ENCODE measurements around the gene DPH2. TPM values are rescaled to one million over a fixed set of nuclear protein-coding genes. Genes with fewer than 3 reads are reported as not detected.

Gene DPH2
- polyA plus RNA-seq, 2 of the 4 experiments (the other 2 are of a cell fraction) = 38.8 to 41.7 TPM

GRCh38 chr1:44012941-44013609 lies 43.3 kb downstream of the DPH2 start:
- ATAC-seq (no peak), DNase-seq (ENCODE audit: low read depth in 1 of 2, low spot score in 1 of 2) (no peak), FAIRE-seq (no peak)
- Histone ChIP-seq H3K4me3 (no peak overlapping the region), H3K4me1 (0 out of 3 replicates have a peak, but pooled peaks cover 3% of the 10 kb centered on the region), H3K9me3 (no peaks in the 10 kb centered on the region), H3K27ac (no peak overlapping the region), H3K4me2 (no peak overlapping the region)
- POLR2A ChIA-PET = no interaction called here
- CTCF ChIA-PET = interaction anchor here (3.2 to 25.3 kb wide), 2 partner anchors 11 to 35 kb away, joined by 15 to 412 read pairs; no protein-coding TSS in a partner anchor
- 94% methylated on average over 6 of the region's 13 CpGs for WGBS (ENCODE audit: missing lambda C conversion rate)
- no peak for TF ChIP-seq ESRRA (IDR thresholded peaks at IDR 0.05; ENCODE audit: borderline replicate concordance, low read length)
- no peak for TF ChIP-seq CTCF (IDR thresholded peaks at IDR 0.05)
- TF ChIP-seq MAFK (IDR thresholded peaks at IDR 0.05; ENCODE audit: partially characterized antibody) = no peak
- TF ChIP-seq HMGXB4 (CRISPR knock-in tag; IDR thresholded peaks at IDR 0.05; ENCODE audit: borderline replicate concordance) = no peak
- no peak for TF ChIP-seq HOXB13 (CRISPR knock-in tag; IDR thresholded peaks at IDR 0.05; ENCODE audit: low read depth)
- no peak for TF ChIP-seq JUN (IDR thresholded peaks at IDR 0.05)
- TF ChIP-seq ATOH8 (CRISPR knock-in tag; IDR thresholded peaks at IDR 0.05; ENCODE audit: low read depth) = no peak
- TF ChIP-seq HOXA7 (CRISPR knock-in tag; IDR thresholded peaks at IDR 0.05) = no peak
- no peak for TF ChIP-seq POLR2AphosphoS2 (conservative IDR thresholded peaks at IDR 0.05; ENCODE audit: low read length)
- TF ChIP-seq RAD21 (conservative IDR thresholded peaks at IDR 0.05 in 1 of 2, IDR thresholded peaks at IDR 0.05 in 1 of 2) = no peak
- no peak for TF ChIP-seq EP300 (IDR thresholded peaks at IDR 0.05)

- CTCF ChIA-PET = interaction anchor here (1.1 to 25.3 kb wide), 4 partner anchors 12 to 34 kb away, joined by 4 to 412 read pairs (median 32); no protein-coding TSS in a partner anchor
- H3K4me1 ChIP-seq = 0 out of 3 replicates have a peak, but pooled peaks cover 3% of the 10 kb centered on the region
- TF ChIP-seq SREBF2 (IDR thresholded peaks at IDR 0.05) = no peak
- no peak for TF ChIP-seq ZC3H11A (IDR thresholded peaks at IDR 0.05)
- no peak for TF ChIP-seq FOSL2 (IDR thresholded peaks at IDR 0.05)
- no peak for TF ChIP-seq FOSL2 (CRISPR knock-in tag; IDR thresholded peaks at IDR 0.05)
- no peak for TF ChIP-seq HES2 (IDR thresholded peaks at IDR 0.05)
- TF ChIP-seq POLR2AphosphoS2 (conservative IDR thresholded peaks at IDR 0.05; ENCODE audit: low read length) = no peak
- no peak for TF ChIP-seq ZNF302 (CRISPR knock-in tag; IDR thresholded peaks at IDR 0.05)
- no peak for TF ChIP-seq HOXB13 (CRISPR knock-in tag; IDR thresholded peaks at IDR 0.05; ENCODE audit: low read depth)
- no peak for TF ChIP-seq RNF2 (IDR thresholded peaks at IDR 0.05; ENCODE audit: borderline replicate concordance, low read depth)
- no peak for TF ChIP-seq MAX (IDR thresholded peaks at IDR 0.05)
- no peak for TF ChIP-seq TP53 (CRISPR knock-in tag; IDR thresholded peaks at IDR 0.05)
- TF ChIP-seq CHD2 (IDR thresholded peaks at IDR 0.05; ENCODE audit: low read length, partially characterized antibody) = no peak
- TF ChIP-seq KDM1A (IDR thresholded peaks at IDR 0.05; ENCODE audit: low read depth) = no peak
- no peak for TF ChIP-seq ELK1 (IDR thresholded peaks at IDR 0.05; ENCODE audit: low read depth, low read length)
- TF ChIP-seq CHD4 (IDR thresholded peaks at IDR 0.05; ENCODE audit: borderline replicate concordance) = no peak
- TF ChIP-seq EHF (CRISPR knock-in tag; IDR thresholded peaks at IDR 0.05) = no peak
- no peak for TF ChIP-seq RARB (CRISPR knock-in tag; IDR thresholded peaks at IDR 0.05)
- no peak for TF ChIP-seq NPAS2 (CRISPR knock-in tag; IDR thresholded peaks at IDR 0.05; ENCODE audit: borderline replicate concordance)
- no peak for TF ChIP-seq KDM5A (IDR thresholded peaks at IDR 0.05)
- TF ChIP-seq ESRRA (IDR thresholded peaks at IDR 0.05; ENCODE audit: borderline replicate concordance, low read length) = no peak
- 85% methylated on average over 5 of the region's 5 CpGs for WGBS (ENCODE audit: missing lambda C conversion rate)
- H3K27ac ChIP-seq = no peak overlapping the region
- POLR2A ChIA-PET = no interaction called here
- no peak overlapping the region for H3K4me2 ChIP-seq
- H3K9me3 ChIP-seq = no peaks in the 10 kb centered on the region
- FAIRE-seq = no peak
- H3K4me3 ChIP-seq = no peak overlapping the region
- no peak for DNase-seq (ENCODE audit: low read depth in 1 of 2, low spot score in 1 of 2)
- ATAC-seq = no peak
Measured at GRCh38 chr1:44013949-44014348, 44.1 kb downstream of the DPH2 start.
